ENCODE measurements around the gene TTLL4.

Gene TTLL4

DNA sequence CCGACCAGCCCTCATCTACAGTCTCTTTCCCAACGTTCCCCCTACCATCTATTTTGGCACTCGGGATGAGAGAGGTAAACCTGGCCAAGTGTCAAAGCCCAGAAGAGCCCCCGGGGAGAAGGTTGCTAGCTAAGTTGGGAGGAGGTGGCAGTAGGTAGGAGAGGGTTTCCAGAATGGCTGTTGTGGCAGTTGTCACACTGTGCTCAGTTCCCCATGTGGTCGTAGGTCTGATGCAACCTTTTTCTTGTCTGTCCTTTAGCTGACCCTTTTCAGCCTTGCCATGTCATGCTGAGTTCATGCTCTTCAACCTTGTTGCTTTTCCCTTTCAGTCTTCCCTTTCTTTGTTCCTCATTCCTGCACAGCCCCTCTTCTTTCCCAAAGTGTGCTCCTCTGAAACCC lies 34.5 kb downstream of the TTLL4 start:
- Histone ChIP-seq H2AFZ (ENCODE audit: low read length) (no peak overlapping the region), H3K4me3 (ENCODE audit: low read depth, low read length, poor library complexity, severe bottlenecking) (no peak overlapping the region), H4K20me1 (ENCODE audit: insufficient read depth, low read length) (no peaks in the 10 kb centered on the region), H3K4me1 (ENCODE audit: insufficient read depth, low read length, severe bottlenecking) (no peaks in the 10 kb centered on the region), H3K79me2 (ENCODE audit: insufficient read depth, low read length) (no peaks in the 10 kb centered on the region), H3K36me3 (ENCODE audit: insufficient read depth, low read length) (peaks cover 92% of the 10 kb centered on the region), H3K9ac (ENCODE audit: low read length) (no peak overlapping the region), H3K9me3 (ENCODE audit: low read length) (no peaks in the 10 kb centered on the region), H3F3A (ENCODE audit: insufficient read depth, low read length) (no peaks in the 10 kb centered on the region), H3K9me2 (ENCODE audit: low read depth, low read length) (no peaks in the 10 kb centered on the region), H3K27ac (ENCODE audit: low read depth, low read length, poor library complexity, severe bottlenecking) (no peak overlapping the region), H3K27me3 (ENCODE audit: insufficient read depth, low read length) (no peaks in the 10 kb centered on the region), H3K4me2 (ENCODE audit: low read length) (no peak overlapping the region)
- no peak for TF ChIP-seq EZH2 (IDR thresholded peaks at IDR 0.05; ENCODE audit: borderline replicate concordance, low read length)
- TF ChIP-seq, protein P1, sequence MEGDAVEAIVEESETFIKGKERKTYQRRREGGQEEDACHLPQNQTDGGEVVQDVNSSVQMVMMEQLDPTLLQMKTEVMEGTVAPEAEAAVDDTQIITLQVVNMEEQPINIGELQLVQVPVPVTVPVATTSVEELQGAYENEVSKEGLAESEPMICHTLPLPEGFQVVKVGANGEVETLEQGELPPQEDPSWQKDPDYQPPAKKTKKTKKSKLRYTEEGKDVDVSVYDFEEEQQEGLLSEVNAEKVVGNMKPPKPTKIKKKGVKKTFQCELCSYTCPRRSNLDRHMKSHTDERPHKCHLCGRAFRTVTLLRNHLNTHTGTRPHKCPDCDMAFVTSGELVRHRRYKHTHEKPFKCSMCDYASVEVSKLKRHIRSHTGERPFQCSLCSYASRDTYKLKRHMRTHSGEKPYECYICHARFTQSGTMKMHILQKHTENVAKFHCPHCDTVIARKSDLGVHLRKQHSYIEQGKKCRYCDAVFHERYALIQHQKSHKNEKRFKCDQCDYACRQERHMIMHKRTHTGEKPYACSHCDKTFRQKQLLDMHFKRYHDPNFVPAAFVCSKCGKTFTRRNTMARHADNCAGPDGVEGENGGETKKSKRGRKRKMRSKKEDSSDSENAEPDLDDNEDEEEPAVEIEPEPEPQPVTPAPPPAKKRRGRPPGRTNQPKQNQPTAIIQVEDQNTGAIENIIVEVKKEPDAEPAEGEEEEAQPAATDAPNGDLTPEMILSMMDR (IDR thresholded peaks at IDR 0.05; ENCODE audit: low read length) = no peak

DNA sequence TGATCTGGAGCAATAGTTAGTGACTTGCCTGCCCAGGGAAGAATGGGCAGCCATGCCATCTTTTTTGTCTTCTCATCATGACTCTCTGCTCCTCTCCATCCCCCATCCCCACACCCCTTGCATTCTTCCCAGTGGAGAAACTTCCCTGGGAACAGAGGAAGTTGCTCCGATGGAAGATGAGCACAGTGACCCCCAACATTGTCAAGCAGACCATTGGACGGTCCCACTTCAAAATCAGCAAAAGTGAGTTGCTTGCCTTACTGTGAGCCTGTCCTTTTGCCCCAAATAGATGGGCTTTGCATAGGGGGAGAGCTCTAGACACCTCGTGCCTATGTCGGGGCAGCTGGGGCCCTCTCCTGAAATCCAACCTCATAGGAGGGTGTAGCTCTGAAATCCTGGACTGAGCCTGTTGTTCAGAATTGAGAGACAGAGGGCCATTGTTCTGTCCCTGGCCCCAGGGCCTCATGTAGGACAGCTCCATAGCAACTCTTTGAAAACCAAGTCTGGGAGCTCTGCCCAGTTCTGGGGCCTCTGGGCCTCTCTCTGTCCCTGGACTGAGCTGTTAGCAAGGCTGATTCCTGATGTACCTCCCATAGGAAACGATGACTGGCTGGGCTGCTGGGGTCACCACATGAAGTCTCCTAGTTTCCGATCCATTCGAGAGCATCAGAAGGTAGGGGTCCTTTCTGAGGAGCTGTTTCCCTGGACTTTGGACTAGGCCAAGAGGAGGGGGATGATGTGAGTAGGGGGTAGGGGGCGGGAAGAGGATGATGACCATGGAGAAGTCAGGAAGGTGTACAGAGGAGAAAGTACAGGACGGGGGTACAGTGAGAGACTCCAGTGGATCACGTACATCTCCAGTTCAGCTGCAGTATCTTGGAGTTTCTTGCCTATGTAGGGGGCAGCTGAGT lies 35.2 kb downstream of the TTLL4 start:
- no peaks in the 10 kb centered on the region for H4K20me1 ChIP-seq (ENCODE audit: insufficient read depth, low read length)
- H3K27ac ChIP-seq (ENCODE audit: low read depth, low read length, poor library complexity, severe bottlenecking) = no peak overlapping the region
- H3K27me3 ChIP-seq (ENCODE audit: insufficient read depth, low read length) = no peaks in the 10 kb centered on the region
- H3F3A ChIP-seq (ENCODE audit: insufficient read depth, low read length) = no peaks in the 10 kb centered on the region
- no peak overlapping the region for H2AFZ ChIP-seq (ENCODE audit: low read length)
- TF ChIP-seq EZH2 (IDR thresholded peaks at IDR 0.05; ENCODE audit: borderline replicate concordance, low read length) = no peak
- TF ChIP-seq, protein P1 (IDR thresholded peaks at IDR 0.05; ENCODE audit: low read length) = no peak
- no peaks in the 10 kb centered on the region for H3K4me1 ChIP-seq (ENCODE audit: insufficient read depth, low read length, severe bottlenecking)
- peaks cover 92% of the 10 kb centered on the region for H3K36me3 ChIP-seq (ENCODE audit: insufficient read depth, low read length)
- no peaks in the 10 kb centered on the region for H3K79me2 ChIP-seq (ENCODE audit: insufficient read depth, low read length)
- no peak overlapping the region for H3K4me2 ChIP-seq (ENCODE audit: low read length)
- H3K9me3 ChIP-seq (ENCODE audit: low read length) = no peaks in the 10 kb centered on the region
- H3K9me2 ChIP-seq (ENCODE audit: low read depth, low read length) = no peaks in the 10 kb centered on the region
- H3K9ac ChIP-seq (ENCODE audit: low read length) = no peak overlapping the region
- H3K4me3 ChIP-seq (ENCODE audit: low read depth, low read length, poor library complexity, severe bottlenecking) = no peak overlapping the region

DNA sequence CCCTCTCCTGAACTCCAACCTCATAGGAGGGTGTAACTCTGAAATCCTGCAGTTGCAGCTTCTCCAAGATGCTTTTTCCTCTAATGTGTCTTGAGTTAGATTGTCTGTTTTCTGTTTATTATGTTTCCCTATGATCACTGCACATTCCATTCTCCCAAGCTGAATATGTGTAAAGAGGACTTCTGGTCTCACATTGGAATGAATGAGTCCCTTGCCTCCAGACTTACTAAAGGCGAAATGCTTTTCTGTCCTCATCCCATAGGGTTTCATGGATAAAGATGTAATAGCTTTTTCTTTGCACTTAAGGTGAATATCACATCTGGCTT lies 35.8 kb downstream of the TTLL4 start:
- no peak for TF ChIP-seq EZH2 (IDR thresholded peaks at IDR 0.05; ENCODE audit: borderline replicate concordance, low read length)
- TF ChIP-seq, protein P1 (IDR thresholded peaks at IDR 0.05; ENCODE audit: low read length) = no peak
- Histone ChIP-seq H3K4me3 (ENCODE audit: low read depth, low read length, poor library complexity, severe bottlenecking) (no peak overlapping the region), H3K4me2 (ENCODE audit: low read length) (no peak overlapping the region), H3K79me2 (ENCODE audit: insufficient read depth, low read length) (no peaks in the 10 kb centered on the region), H4K20me1 (ENCODE audit: insufficient read depth, low read length) (no peaks in the 10 kb centered on the region), H3K4me1 (ENCODE audit: insufficient read depth, low read length, severe bottlenecking) (no peaks in the 10 kb centered on the region), H3F3A (ENCODE audit: insufficient read depth, low read length) (no peaks in the 10 kb centered on the region), H3K9me2 (ENCODE audit: low read depth, low read length) (no peaks in the 10 kb centered on the region), H3K27ac (ENCODE audit: low read depth, low read length, poor library complexity, severe bottlenecking) (no peak overlapping the region), H3K9ac (ENCODE audit: low read length) (no peak overlapping the region), H3K36me3 (ENCODE audit: insufficient read depth, low read length) (peaks cover 92% of the 10 kb centered on the region), H3K27me3 (ENCODE audit: insufficient read depth, low read length) (no peaks in the 10 kb centered on the region), H2AFZ (ENCODE audit: low read length) (no peak overlapping the region), H3K9me3 (ENCODE audit: low read length) (no peaks in the 10 kb centered on the region)
